GM18520 (cell line): Measurements from ENCODE around the gene RUNX1.
"Not testable (repeated sequence)": the region's sequence is repeated elsewhere in the genome, so short reads cannot be mapped to it uniquely, and the experiment has no call there.

Source experiments
- ATAC-seq: cut with Tn5 transposase; IDR thresholded peaks from one replicate; pipeline ENCODE4 v1.9.1; 2021; ENCODE audit not compliant: unreplicated experiment

Gene RUNX1

DNA sequence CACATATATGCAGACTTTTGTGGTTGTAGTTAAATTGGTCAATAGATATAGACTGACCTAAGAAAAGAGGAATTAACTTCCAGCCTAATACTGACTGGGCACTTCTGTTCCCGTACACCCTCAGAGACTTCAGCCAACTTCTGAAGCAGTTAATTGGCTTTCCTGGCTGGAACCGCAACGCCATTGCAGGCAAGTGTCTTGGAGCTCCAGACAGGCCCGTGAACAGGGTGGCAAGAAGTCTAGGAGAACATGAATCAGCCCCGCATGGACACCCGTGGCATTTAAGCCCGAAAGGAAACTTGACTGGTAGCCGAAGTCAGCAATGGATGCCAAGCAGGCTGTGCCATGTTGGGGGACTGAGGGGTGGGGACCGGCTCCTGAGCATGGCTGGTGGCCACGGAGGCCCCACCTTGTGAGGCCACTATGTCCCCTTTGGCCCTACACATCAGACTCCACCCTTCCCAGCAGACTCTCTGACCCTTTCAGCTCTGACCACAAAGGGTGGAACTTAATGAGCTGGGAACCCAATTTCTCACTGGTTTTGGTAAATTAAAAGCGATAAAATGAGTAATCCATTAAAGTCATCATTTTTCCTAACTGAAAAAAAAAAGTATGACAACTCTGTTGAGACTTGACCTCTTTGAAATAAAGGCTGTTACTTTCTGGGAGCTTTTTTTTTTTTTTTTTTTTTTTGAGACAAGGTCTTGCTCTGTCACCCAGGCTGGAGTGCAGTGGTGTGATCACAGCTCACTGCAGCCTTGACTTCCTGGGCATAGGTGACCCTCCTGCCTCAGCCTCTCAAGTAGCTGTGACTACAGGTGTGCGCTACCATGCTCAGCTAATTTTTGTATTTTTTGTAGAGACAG lies 54.1 kb downstream of the RUNX1 start:
- ATAC-seq = no peak

DNA sequence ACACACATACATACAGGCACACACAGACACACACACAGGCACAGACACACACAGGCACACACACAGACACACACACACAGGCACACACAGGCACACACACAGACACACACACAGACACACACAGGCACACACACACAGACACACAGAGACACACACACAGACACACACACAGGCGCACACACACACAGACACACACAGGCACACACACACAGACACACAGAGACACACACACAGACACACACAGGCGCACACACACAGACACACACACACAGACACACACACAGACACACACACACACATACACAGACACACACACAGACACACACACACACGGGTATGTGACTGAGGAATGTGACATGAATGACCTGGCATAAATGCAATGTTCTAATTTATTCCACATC lies 55.6 kb downstream of the RUNX1 start:
- not testable (repeated sequence) for ATAC-seq

DNA sequence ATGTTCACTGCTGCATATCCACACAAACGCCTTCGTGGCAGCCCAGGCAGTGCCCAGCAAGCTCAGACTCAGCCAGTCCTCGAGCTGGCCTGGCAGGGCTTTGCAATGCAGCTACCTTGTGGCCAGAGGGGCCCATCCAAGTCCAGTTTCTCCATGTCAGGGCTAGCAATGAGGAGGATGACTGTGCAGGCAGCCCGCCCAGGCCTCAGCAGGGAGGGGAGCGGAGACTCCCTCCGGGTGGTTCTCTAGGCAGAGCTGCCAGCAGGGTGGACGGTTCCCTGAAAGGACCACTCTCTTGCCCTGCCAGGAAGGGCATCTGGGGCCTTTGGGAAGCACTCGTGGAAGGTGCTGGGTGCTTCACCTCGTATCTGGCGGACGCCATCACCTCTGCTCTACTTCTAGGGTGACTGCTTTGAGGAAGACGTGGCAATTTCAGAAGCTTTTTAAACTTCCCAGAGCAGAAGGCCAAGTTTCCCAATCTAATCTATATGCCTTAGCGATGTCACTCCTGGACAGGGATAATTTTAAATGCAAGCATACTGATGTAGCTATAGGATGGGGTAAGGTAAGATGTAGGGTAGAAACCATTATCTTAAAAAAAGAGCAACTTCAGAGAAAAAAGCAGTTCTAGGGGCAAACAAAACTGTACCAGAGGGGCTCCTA lies 56.2 kb downstream of the RUNX1 start:
- no peak for ATAC-seq

DNA sequence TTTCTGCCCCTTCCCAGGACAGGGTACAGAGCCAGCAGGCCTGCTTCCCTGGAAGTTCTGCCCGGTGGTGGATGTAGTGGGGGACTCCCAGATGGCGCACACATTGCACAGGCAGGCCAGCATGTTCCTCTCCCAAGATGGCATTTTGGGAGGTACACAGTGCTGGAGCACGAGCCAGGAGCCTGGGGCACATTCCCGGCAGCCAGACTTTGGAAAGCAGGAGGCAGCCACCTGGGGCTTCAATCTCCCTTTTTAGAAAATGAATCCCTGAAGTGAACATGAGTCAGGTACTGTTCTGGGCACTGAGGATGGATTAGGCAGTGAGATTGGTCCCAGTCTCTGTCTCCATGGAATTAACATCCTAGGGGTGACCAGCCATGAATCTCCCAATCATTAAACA lies 56.9 kb downstream of the RUNX1 start:
- ATAC-seq = no peak

DNA sequence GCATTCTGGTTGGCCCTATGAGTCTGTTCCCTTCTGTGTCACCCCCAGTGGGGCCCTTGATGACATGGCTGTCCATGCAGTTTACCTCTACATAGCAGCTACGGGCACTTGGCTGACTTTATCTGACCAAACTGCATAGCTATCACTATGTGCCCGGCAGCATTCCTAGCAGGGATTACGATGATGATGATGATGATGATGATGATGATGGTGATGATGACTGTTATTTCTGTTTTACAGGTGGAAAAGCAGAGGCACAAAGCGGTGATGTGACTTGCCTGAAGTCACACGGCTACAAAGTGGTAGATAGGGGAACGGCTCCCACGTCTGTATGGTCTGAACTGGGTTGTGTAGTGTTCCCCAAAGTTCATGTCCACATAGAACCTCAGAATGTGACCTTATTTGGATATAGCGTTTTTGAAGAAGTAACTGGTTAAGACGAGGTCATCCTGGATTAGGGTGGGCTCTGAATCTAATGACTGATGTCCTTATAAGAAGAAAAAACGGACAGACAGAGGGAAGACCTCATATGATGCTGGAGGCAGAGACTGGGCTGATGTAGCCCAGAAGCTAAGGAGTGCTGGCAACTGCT lies 57.6 kb downstream of the RUNX1 start:
- ATAC-seq = no peak

DNA sequence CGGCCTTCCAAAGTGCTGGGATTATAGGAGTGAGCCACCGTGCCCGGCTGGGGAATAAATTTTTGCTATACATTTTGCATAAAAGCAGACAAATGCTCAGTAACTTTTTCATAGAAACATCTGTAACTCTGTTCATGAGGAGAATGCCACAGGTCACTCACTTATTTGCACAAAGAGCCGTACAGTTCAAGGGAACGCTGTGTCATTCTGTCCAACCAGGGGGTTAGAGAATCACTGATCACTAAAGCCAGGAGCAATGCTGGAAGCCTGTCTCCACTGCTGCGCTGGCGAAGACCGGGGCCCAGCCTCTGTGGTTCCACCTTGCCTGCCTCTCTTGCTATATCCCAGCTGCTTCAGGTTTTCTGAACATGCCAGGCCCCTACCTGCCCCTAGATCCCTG lies 58.3 kb downstream of the RUNX1 start:
- no peak for ATAC-seq

DNA sequence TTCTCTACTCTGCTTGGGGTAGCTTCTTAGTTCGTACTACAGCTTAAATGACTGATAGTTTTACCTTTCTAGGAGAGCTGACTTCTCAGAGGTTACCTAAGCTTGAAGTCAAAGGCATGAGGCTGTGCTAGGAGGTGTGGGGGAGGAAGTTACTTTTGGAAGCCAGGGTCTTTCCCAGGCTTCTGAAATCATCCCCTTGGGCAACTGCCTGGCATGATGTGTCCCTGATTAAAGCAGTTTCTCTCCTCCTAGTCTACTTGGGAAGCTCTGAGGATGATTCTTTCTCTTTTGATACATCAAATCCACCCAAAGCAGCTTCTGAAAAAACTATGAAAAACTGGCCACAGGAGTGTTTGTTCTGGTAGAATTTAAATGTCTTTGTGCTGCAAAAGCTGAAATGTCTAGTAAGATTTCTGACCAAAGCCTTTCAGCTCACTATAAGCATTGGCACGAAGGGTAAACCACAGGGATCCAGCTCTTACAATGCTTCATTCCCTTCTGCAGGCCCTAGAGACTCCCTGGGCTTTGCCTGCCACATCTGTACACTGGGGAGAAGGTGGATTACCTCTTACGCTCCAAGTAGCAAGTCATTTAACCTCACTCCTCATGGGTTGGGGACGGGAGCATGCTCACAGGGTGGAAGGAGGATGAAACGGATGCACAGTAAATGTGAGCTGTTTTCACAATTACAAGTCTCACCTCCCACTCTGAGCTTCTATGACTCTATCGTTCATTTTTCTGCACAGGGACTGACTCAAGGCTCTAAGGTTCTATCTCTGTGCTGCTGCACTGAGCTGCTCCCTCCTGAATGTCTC lies 59.6 kb downstream of the RUNX1 start:
- peak; percentile 38 for ATAC-seq

DNA sequence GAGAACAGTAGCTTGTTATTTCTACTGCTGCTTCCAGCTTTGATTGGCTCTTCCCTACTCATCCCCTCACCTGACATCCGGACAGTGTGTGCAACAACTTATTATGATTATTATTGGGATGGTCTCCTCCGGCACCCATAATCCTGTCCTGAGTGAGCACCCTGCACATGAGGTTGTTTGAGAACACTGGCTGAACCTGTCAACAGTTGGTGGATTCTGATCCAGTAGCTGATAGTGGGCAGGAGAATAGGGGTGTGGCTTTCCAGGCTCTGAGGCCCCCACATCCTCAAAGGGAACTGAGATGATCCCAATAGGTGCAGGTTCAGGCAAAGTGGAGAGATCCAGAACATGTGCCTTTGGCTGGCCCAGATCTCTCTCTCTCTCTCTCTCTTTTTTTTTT lies 60.5 kb downstream of the RUNX1 start:
- ATAC-seq = no peak

DNA sequence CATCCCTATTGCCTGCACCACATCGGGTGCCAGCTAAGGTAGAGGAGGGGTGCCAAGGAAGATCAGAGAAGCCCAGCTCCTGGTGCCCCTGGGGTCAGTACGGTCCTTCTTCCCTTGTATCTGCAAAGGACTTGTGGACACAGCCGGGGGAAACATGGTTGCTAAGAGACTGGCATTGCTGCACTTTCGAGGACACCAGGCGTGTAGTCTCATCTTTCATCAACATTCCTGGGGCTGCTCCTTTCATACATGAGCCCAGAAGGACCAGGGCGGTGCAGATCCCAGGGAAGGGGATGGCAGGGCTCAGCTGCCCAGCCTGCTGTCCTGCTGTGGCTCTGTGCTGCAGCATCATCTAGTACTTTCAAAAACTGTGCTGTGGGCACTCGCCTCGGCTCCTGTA lies 61.0 kb downstream of the RUNX1 start:
- ATAC-seq = no peak

DNA sequence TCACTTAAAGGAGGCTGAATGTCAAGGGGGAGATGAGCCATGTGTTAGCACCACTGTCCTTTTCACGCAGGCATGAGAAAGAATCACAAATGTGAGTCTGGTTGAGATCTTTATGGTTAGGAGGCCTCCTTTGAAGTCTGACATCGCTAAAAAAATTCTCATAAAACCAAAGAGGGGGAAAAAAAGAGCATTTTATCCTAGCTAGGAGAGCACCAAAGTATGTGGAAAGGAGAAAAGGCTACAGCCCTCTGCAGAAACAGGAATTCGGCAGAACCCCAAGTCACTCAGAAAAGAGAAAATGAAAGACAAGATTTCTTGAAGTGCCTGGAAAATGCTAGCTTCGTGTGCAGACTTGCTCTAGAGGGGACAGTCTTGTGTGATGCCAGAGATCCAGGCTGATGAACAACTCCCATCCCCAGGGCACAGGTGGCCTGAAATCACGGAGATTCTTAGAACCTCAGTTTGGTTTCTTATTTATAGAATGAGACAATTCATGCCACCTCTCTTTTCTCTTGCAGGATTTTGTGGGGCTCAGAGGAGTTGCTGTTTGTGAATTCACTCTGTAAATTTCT lies 61.5 kb downstream of the RUNX1 start:
- no peak for ATAC-seq

DNA sequence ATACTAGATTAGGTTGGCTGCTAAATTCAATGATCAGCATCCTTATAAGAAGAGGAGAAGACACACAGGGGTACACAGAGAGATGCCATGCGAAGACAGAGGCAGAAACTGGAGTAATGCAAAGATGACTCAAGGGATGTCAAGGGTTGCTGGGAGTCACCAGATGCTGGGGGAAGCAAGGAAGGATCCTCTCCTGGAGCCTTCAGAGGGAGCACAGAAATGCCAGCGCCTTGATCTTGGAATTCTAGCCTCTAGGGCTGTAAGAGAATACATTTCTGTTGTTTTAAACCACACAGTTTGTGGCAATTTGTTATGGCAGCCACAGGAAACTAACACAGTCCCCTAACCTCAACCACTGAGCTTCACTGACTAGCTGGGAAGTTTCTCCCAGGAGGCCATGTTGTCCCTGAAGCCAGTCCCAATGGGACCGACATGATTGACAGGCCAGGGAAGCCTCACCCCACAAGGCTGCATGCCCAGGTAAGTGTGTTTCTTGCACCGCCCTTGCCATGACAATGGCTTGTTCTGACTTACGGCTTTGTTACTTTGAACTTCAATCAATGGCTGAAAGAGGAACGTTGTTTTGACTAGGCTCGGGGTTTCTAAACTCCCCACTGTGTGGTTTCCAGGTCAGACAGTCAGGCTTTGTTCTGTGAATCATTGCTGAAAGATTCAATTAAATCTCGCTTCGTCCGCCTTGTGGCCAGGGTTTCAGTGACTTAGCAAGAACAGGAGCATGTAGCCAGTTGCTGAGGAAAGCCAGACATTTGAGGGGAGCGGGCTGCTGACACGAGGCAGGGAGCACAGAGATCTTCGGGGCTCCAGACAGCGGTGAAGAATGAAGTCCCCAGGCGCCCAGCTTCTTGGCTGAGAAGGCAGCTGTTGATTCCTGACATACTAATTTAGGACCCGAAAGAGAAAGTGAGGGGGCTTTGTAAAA lies 62.3 kb downstream of the RUNX1 start:
- ATAC-seq = peak; percentile 61

DNA sequence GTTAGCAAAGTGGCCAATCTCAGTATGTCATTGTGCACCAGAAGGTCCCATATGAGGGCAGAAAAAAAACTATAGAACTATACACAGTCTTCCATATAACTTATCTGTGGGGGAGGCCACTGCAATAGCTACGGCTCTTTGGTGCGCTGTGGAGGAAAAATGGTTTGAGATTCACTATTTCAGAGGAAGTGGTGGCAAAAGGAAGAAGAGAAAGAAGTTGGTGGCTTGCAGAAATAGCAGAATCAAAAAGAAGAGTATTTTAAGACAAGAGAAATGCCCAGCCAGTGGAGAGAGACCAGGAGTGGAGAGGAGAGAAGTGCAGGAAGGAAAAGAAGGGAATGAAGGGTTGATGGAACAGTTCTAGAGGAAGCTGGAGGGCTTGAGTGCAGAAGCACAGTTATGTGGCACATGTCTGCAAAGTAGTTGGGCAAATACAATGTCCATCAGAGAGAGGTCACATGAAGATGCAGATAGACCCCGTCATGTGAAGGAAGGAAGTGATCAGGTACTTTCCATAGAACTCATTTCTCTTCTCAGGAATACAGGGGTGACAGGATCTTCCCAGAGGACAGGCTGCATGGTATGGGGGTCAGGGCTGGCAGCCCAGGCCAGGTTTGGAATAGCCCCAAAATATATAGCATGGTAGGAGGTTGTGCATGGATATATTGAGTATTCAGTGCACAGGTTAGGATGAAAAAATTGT lies 64.6 kb downstream of the RUNX1 start:
- ATAC-seq = no peak

DNA sequence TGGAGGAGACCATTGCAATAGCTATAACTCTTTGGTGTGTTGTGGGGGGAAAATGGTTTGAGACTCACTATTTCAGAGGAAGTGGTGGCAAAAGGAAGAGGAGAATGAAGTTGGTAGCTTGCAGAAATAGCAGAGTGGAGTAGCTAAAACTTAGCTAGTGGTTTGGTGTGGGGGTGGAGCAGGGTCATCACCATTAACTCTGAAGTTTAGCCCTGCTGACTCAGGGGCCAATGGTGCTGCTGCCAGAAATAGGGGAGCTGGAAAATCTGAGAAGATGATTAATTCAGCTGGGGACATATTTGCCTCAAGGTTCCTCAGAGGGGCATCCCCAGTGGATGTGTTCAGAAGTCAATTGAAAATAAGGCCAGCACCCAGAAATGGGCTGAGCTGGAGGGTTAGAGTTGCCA lies 65.4 kb downstream of the RUNX1 start:
- ATAC-seq = no peak

DNA sequence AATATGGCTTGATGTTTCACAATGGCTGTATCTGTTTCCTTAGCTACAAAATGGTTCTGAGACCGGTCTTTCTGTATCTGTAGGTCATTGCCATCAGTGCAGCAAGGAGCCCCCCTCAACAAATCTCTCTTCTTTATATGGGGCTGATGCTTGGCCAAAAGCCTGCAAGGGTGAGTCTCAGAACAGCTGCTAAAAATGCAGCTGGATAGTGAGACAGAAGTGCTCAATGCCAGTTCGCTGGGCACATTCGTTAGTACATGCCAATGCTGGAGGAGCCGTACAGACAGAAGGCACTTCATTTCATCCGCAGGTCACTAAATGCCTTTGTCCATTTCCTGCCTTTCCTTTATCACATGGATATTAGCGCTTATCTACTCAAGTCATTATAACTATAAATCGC lies 67.3 kb downstream of the RUNX1 start:
- ATAC-seq = no peak

DNA sequence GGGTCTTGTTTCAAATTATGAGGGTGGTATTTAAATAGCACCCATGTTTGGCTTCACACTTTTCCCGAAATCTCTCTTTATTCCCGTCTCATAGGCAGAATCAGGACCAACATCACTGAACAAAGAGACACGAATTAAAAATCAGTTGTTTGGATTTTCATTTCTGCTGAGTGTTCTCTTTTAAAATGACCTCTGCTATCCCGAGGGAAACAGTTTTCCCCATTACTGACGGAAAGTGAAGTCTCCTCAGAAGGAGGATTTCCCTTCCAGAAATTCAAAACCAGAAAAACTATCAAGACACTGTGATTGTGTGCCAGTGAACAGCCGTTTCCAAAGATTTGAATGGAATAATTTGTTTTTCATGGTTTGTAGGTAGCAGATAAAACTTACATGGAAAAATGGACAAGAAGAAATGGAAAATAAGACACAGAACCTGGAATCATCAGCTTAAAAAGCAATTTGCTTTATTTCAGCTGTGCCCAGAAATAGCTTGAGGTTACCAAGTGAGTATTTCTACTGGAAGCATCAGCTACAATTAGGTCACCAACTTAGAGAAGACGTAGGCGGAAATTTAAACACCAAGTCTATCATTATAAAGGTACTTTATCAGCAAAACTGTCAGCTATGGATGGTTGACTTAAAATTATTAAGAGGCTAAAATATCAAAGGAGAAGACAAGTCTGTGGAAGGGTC lies 68.5 kb downstream of the RUNX1 start:
- ATAC-seq = no peak

DNA sequence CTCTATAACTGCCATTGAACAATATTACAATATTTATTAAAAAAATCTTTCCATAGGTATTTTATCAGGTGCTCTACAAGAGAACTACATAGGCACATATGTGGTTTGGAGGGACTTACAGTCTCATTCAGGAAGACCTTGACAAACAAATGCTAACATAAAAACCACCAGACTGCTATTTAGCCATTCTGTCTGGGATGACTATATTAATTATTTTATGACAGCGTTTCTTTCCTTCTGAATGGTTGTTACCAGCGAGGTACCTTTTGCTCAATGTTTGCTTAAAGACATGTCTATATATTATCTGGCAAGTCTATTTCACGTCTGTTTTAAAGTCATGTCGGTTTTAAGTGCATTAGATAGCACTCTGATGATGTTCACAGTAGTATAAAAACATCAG lies 69.7 kb downstream of the RUNX1 start:
- ATAC-seq = no peak

DNA sequence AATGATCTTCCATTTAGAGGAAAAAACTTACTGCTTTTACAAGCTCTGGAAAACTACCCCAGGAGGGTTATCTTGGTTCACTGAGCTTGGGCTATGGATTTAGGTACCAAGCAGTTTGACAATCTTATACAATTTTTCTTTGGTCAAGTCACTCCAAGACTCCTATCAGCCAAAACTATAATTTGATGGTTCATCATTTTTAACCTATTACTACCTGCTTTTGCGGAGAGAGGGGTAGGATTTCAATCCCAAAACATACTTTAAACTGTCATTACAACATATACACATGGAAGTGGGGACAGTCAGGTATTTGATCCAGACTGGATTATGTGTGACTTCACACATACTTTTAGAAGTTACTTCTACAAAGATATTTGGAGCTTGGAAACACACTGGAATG lies 71.8 kb downstream of the RUNX1 start:
- no peak for ATAC-seq

DNA sequence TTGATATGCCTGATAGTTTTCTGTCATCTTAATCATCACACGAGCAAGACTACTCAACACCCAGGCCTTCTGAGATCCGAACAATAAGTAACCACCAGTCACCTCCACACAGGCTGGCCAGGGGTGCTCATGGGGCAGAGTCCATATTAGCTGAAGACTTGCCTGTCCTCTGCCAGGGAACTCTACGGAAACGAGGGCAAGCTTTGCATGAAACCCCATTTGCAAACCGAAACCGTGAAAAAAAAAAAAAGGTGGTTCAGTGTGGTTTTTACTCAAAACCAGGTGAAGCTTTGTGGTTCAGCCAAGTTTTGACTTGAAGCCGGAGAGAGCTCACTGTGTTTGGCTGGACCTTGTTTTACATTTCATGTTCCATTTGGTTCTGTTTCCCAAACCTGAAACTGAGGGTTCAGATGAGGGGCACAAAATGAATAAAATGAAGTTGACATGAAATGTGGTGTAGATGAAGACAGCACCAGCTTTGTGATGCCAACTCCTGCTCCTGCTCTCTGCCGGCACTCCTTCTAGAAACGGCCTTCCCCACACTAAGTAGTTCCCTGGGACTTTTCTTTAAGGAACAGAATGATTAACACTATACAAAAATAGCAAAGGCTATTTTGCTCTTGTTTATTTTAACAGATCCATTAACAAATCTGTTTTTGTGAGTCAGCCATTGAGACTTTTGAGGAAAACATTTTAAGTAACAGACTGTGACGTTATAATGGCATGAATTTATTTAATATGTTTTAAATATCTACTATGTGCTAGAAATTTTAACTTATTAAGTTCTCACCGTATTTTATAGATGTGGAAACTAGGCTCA lies 74.7 kb downstream of the RUNX1 start:
- peak; percentile 79 for ATAC-seq
